ENCODE data around the gene CDYL2.
"Not testable (repeated sequence)": the region's sequence is repeated elsewhere in the genome, so short reads cannot be mapped to it uniquely, and the experiment has no call there.

CDYL2 gene

DNA sequence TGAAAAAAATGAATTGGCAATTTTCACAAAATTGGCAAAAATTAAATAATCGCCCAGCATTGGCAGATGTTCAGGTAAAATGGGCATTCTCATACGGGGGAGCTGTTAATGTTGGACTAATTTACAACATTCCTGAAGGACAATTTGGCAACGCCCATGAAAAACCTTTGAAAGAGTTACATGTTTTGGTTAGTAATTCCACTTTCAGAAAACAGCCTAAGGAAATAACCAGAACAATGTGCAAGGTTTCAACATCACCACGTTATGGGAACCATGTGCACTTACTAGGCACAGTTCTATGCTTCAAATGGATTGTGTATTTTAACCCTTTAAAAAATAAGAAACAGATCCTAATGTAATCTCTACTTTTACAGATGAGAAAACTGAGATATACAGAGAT lies 62.7 kb downstream of the CDYL2 start:
- H3K9me3 ChIP-seq, result no peaks in the 10 kb centered on the region
- peaks cover 0 to 8% of the 10 kb centered on the region in 2 experiments for H3K4me1 ChIP-seq (ENCODE audit: control insufficient read depth in 1 of 2, insufficient read depth in 1 of 2, low read depth in 1 of 2, low read length in 1 of 2)
- TF ChIP-seq, protein P1, sequence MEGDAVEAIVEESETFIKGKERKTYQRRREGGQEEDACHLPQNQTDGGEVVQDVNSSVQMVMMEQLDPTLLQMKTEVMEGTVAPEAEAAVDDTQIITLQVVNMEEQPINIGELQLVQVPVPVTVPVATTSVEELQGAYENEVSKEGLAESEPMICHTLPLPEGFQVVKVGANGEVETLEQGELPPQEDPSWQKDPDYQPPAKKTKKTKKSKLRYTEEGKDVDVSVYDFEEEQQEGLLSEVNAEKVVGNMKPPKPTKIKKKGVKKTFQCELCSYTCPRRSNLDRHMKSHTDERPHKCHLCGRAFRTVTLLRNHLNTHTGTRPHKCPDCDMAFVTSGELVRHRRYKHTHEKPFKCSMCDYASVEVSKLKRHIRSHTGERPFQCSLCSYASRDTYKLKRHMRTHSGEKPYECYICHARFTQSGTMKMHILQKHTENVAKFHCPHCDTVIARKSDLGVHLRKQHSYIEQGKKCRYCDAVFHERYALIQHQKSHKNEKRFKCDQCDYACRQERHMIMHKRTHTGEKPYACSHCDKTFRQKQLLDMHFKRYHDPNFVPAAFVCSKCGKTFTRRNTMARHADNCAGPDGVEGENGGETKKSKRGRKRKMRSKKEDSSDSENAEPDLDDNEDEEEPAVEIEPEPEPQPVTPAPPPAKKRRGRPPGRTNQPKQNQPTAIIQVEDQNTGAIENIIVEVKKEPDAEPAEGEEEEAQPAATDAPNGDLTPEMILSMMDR (IDR thresholded peaks at IDR 0.05), result no peak
- H3K4me3 ChIP-seq (ENCODE audit: low read depth in 1 of 2, low read length in 1 of 2), result no peak overlapping the region
- H3K27me3 ChIP-seq, result no peaks in the 10 kb centered on the region
- H3K36me3 ChIP-seq, result peaks cover 3% of the 10 kb centered on the region
- H3K27ac ChIP-seq, result no peak overlapping the region

DNA sequence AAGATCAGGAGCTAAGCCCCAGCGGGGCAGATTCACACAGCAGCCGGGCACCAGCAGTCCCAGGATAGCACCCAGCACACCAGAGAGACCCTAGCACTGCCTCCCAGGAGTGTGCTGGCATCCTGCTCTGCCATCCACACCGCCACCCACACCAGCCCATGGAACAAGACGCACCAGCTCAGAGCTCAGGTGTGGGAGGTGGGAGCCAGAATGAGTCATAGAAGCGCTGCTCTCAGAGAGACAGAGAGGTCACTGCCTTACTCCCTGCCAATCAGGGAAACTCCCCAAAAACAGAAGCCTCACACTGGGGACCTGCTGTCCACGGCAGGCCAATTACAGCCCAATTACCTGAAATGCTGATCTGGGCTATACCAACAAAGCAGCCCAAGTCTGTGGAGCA lies 64.9 kb downstream of the CDYL2 start:
- TF ChIP-seq, protein P1 (IDR thresholded peaks at IDR 0.05), result no peak
- H3K36me3 ChIP-seq, result peaks cover 3% of the 10 kb centered on the region

DNA sequence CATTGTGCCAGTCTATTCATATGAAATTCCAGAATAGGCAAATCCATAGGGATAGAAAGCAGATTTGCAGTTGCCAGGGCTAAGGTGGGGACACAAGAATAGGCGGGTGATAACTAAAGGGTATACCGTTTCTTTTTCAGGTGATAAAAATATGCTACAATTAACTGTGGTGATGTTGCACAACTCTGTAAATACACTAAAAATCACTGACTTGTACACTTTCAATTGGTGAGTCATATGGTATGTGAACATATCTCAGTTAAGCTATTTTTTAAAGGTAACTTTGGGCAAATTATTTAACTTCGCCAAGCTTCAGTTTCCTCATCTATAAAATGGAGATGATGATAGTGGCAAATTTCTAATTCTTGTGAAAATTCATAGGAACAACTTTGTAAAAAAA lies 65.9 kb downstream of the CDYL2 start:
- no peak overlapping the region for H3K27ac ChIP-seq
- peaks cover 3 to 4% of the 10 kb centered on the region in 2 experiments for H3K4me1 ChIP-seq (ENCODE audit: control insufficient read depth in 1 of 2, insufficient read depth in 1 of 2, low read depth in 1 of 2, low read length in 1 of 2)
- no peaks in the 10 kb centered on the region for H3K27me3 ChIP-seq
- TF ChIP-seq, protein P1 (IDR thresholded peaks at IDR 0.05), result no peak
- H3K9me3 ChIP-seq, result no peaks in the 10 kb centered on the region
- H3K36me3 ChIP-seq, result peaks cover 3% of the 10 kb centered on the region
- H3K4me3 ChIP-seq (ENCODE audit: low read depth in 1 of 2, low read length in 1 of 2), result no peak overlapping the region

More for the DNA sequence above, 64.9 kb downstream of the CDYL2 start:
- Histone ChIP-seq H3K9me3 (no peaks in the 10 kb centered on the region), H3K27ac (no peak overlapping the region), H3K4me3 (ENCODE audit: low read depth in 1 of 2, low read length in 1 of 2) (no peak overlapping the region), H3K27me3 (no peaks in the 10 kb centered on the region), H3K4me1 (ENCODE audit: control insufficient read depth in 1 of 2, insufficient read depth in 1 of 2, low read depth in 1 of 2, low read length in 1 of 2) (peaks cover 0 to under 1% of the 10 kb centered on the region in 2 experiments)

DNA sequence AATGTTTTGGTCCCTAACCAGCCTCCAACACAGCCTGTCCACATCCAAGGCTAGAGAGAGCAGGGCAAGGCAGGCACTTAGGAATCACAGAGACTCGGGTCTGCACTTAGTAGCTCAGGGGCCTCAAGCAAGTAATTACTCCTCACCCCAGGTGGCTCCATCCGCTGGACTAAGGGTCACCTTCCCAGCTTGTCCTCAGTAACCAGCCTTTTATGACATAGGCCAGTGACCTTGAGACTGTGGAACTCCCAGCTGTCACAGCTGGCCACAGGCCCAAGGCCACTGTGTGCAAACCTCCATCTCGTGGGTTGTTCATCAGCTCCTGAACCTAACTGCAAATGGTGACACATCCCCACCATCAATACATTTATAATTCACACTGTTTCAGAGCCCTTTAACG lies 68.6 kb downstream of the CDYL2 start:
- Histone ChIP-seq H3K27me3 (no peaks in the 10 kb centered on the region), H3K4me1 (ENCODE audit: control insufficient read depth in 1 of 2, insufficient read depth in 1 of 2, low read depth in 1 of 2, low read length in 1 of 2) (peaks cover 6 to 8% of the 10 kb centered on the region in 2 experiments), H3K9me3 (no peaks in the 10 kb centered on the region), H3K27ac (no peak overlapping the region), H3K36me3 (no peaks in the 10 kb centered on the region), H3K4me3 (ENCODE audit: low read depth in 1 of 2, low read length in 1 of 2) (no peak overlapping the region)
- TF ChIP-seq, protein P1 (IDR thresholded peaks at IDR 0.05), result no peak

DNA sequence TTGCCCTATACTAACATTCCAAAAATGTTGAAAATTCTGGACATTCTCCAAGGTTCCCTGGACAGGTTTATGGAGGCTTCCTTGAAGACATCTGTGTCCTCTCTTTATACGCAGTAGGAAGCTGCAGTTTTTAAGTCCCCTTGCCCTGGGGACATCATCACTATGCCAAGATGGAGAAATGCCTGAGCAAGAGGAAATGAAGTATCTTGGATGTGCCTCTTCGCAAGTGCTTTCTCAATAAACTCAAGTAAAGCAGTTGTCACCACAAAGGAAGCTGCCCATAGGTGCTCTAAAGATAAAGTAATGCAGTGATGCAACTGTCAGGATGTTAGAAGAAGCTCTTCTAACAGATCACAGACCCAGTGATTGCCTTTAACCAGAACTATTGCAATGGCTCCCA lies 71.0 kb downstream of the CDYL2 start:
- TF ChIP-seq, protein P1 (IDR thresholded peaks at IDR 0.05), result no peak
- peaks cover 6 to 8% of the 10 kb centered on the region in 2 experiments for H3K4me1 ChIP-seq (ENCODE audit: control insufficient read depth in 1 of 2, insufficient read depth in 1 of 2, low read depth in 1 of 2, low read length in 1 of 2)
- H3K4me3 ChIP-seq (ENCODE audit: low read depth in 1 of 2, low read length in 1 of 2), result no peak overlapping the region
- no peaks in the 10 kb centered on the region for H3K36me3 ChIP-seq
- no peaks in the 10 kb centered on the region for H3K27me3 ChIP-seq
- no peaks in the 10 kb centered on the region for H3K9me3 ChIP-seq
- no peak overlapping the region for H3K27ac ChIP-seq

DNA sequence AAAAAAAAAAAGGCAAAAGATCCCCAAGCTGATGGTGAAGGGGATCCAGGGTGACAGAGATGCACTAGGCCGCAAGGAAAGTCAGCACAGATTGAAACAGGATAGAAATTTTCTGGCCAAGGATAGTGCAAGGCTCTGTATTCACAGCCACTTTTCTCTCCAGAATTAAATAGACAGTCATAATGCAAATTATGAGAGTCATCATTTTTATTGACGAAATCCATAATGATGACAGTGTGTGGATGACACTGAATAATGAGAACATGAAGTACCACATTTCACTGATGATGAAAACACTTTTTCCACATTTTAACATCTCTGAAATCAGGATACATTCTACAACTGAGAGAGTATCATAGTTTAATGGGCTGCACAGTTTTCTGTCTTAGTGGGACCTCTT lies 72.5 kb downstream of the CDYL2 start:
- no peaks in the 10 kb centered on the region for H3K27me3 ChIP-seq
- TF ChIP-seq, protein P1 (IDR thresholded peaks at IDR 0.05), result no peak
- no peak overlapping the region for H3K27ac ChIP-seq
- H3K4me3 ChIP-seq (ENCODE audit: low read depth in 1 of 2, low read length in 1 of 2), result no peak overlapping the region
- peaks cover 6 to 8% of the 10 kb centered on the region in 2 experiments for H3K4me1 ChIP-seq (ENCODE audit: control insufficient read depth in 1 of 2, insufficient read depth in 1 of 2, low read depth in 1 of 2, low read length in 1 of 2)
- H3K9me3 ChIP-seq, result no peaks in the 10 kb centered on the region
- no peaks in the 10 kb centered on the region for H3K36me3 ChIP-seq

DNA sequence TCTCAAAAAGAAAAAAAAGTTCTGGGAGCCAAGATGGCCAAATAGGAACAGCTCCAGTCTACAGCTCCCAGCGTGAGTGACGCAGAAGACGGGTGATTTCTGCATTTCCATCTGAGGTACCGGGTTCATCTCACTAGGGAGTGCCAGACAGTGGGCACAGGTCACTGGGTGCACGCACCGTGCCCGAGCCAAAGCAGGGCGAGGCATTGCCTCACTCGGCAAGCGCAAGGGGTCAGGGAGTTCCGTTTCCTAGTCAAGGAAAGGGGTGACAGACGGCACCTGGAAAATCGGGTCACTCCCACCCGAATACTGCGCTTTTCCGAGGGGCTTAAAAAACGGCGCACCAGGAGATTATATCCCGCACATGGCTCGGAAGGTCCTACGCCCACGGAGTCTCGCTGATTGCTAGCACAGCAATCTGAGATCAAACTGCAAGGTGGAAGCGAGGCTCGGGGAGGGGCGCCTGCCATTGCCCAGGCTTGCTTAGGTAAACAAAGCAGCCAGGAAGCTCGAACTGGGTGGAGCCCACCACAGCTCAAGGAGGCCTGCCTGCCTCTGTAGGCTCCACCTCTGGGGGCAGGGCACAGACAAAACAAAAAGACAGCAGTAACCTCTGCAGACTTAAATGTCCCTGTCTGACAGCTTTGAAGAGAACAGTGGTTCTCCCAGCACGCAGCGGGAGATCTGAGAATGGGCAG lies 77.2 kb downstream of the CDYL2 start:
- not testable (repeated sequence) for H3K4me1 ChIP-seq (ENCODE audit: control insufficient read depth in 1 of 2, insufficient read depth in 1 of 2, low read depth in 1 of 2, low read length in 1 of 2); H3K36me3 ChIP-seq; H3K4me3 ChIP-seq (ENCODE audit: low read depth in 1 of 2, low read length in 1 of 2); H3K27ac ChIP-seq; H3K9me3 ChIP-seq; H3K27me3 ChIP-seq
